Tibial artery (tissue), 4 donors: Measurements from ENCODE around the gene HSFX4.

Source experiments
- DNase-seq, 2 donors: peaks; one replicate each; pipeline ENCODE4 v3.0.0-alpha.2; 2019
- H3K27ac ChIP-seq, 2 donors: fragments of 200-600 bp; sonication (generic) in 1 of 2; 1 replicate in 1 of 2; 2 replicates in 1 of 2; pipeline ENCODE4 v1.5.1; 2018 to 2019; ENCODE audit warnings: mild to moderate bottlenecking in 1 of 2
- H3K27me3 ChIP-seq, 2 donors: fragments of 200-600 bp; sonication (generic) in 1 of 2; one replicate each; pipeline versions ENCODE4 v1.5.1 to v1.6.0; 2016 to 2019
- H3K36me3 ChIP-seq, 3 donors: fragments of 200-600 bp; sonication (generic) in 2 of 3; one replicate each; pipeline ENCODE4 v1.5.1; 2016 to 2019; ENCODE audit warnings: mild to moderate bottlenecking in 2 of 3
- H3K4me1 ChIP-seq, 4 donors: fragments of 200-600 bp; sonication (generic) in 2 of 4; 1 replicate in 3 of 4; 2 replicates in 1 of 4; pipeline ENCODE4 v1.5.1; 2016 to 2019
- H3K4me3 ChIP-seq, 2 donors: fragments of 200-600 bp; sonication (generic) in 1 of 2; 1 replicate in 1 of 2; 2 replicates in 1 of 2; pipeline ENCODE4 v1.5.1; 2018 to 2019; ENCODE audit warnings: mild to moderate bottlenecking in 2 of 2
- H3K9me3 ChIP-seq, 3 donors: fragments of 200-600 bp; sonication (generic) in 1 of 3; one replicate each; pipeline ENCODE4 v1.5.1; 2016 to 2019
- intact Hi-C: fragments of 100-400 bp; cut with DNase I; formaldehyde crosslinking; loops from one replicate; pipeline ENCODE4 v1.15.0; 2023; ENCODE audit warnings: low total_unique reads
- TF ChIP-seq, protein P1 (sequence below), 2 experiments: fragments of 200-600 bp in 1 of 2; fragments of 450-650 bp in 1 of 2; IDR thresholded peaks; one replicate each; pipeline ENCODE4 v1.5.1; 2017 to 2019; ENCODE audit warnings: antibody characterized with exemption in 2 of 2, mild to moderate bottlenecking in 1 of 2, moderate library complexity in 1 of 2

HSFX4 gene

DNA sequence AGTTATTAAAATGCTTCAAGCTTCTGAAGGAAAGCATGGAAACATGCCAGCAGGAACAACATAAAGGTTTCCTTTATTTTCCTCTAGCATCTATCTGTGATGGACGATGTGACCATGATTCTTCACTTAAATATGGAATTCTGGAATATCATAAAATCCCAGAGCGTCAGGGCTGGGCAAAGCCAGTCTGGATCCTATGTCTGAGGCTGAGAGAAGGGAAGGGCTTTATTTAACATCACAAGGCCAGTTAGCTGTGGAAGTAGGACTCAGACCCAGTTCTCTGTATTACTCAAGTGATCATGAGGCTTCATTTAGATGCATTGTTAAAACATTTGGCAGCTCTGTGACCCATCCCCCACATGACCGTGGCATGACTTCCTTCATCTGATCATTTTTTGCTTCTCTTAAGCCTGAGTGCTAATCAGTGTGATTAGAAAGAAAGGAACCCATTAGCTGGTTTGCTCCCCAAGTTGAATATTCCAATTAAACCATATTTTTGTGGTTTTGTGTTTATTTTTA lies 49.8 kb downstream of the HSFX4 start:
- Histone ChIP-seq H3K9me3 (no peaks in the 10 kb centered on the region), H3K4me3 (no peak overlapping the region), H3K27me3 (no peaks in the 10 kb centered on the region), H3K27ac (no peak overlapping the region), H3K4me1 (peaks cover 0 to 16% (median 0%) of the 10 kb centered on the region in 4 donors), H3K36me3 (no peaks in the 10 kb centered on the region)
- TF ChIP-seq, protein P1, sequence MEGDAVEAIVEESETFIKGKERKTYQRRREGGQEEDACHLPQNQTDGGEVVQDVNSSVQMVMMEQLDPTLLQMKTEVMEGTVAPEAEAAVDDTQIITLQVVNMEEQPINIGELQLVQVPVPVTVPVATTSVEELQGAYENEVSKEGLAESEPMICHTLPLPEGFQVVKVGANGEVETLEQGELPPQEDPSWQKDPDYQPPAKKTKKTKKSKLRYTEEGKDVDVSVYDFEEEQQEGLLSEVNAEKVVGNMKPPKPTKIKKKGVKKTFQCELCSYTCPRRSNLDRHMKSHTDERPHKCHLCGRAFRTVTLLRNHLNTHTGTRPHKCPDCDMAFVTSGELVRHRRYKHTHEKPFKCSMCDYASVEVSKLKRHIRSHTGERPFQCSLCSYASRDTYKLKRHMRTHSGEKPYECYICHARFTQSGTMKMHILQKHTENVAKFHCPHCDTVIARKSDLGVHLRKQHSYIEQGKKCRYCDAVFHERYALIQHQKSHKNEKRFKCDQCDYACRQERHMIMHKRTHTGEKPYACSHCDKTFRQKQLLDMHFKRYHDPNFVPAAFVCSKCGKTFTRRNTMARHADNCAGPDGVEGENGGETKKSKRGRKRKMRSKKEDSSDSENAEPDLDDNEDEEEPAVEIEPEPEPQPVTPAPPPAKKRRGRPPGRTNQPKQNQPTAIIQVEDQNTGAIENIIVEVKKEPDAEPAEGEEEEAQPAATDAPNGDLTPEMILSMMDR (IDR thresholded peaks at IDR 0.05), result no peak
- no peak for DNase-seq
- intact Hi-C loops, result no loop called here
